Adipocyte (in vitro differentiated cells): ENCODE results near the gene CTDP1.
"Not testable (repeated sequence)": the region's sequence is repeated elsewhere in the genome, so short reads cannot be mapped to it uniquely, and the experiment has no call there.

Experiments
- DNase-seq: peaks from one replicate; pipeline ENCODE4 v3.0.0-alpha.2; 2015; ENCODE audit warnings: low read depth
- H3K27me3 ChIP-seq: replicated peaks from 2 replicates; pipeline ENCODE4 v1.7.0; 2013; ENCODE audit warnings: mild to moderate bottlenecking, low read length, moderate library complexity; ENCODE audit not compliant: control insufficient read depth, insufficient read depth
- H3K36me3 ChIP-seq: 2 replicates; pipeline ENCODE4 v1.7.0; 2013; ENCODE audit warnings: low read length, mild to moderate bottlenecking, moderate library complexity; ENCODE audit not compliant: control insufficient read depth, insufficient read depth, severe bottlenecking
- H3K4me1 ChIP-seq: 2 replicates; pipeline ENCODE4 v1.7.0; 2013; ENCODE audit warnings: mild to moderate bottlenecking, low read length, moderate library complexity; ENCODE audit not compliant: control insufficient read depth, insufficient read depth
- H3K4me3 ChIP-seq: 2 replicates; pipeline ENCODE4 v1.7.0; 2013; ENCODE audit warnings: mild to moderate bottlenecking, low read length, moderate library complexity
- H3K9ac ChIP-seq: 2 replicates; pipeline ENCODE4 v1.7.0; 2013; ENCODE audit warnings: mild to moderate bottlenecking, low read length, moderate library complexity
- H3K9me3 ChIP-seq: 2 replicates; pipeline ENCODE4 v1.7.0; 2013; ENCODE audit warnings: mild to moderate bottlenecking, low read length, moderate library complexity; ENCODE audit not compliant: control insufficient read depth

The CTDP1 gene

GRCh38 chr18:79739440-79739778 lies 59.8 kb downstream of the CTDP1 start:
- no peaks in the 10 kb centered on the region for H3K4me1 ChIP-seq
- H3K9me3 ChIP-seq, result peaks cover 25% of the 10 kb centered on the region
- no peak overlapping the region for H3K4me3 ChIP-seq
- H3K36me3 ChIP-seq, result peaks cover 78% of the 10 kb centered on the region
- DNase-seq, result no peak
- H3K27me3 ChIP-seq, result no peaks in the 10 kb centered on the region
- H3K9ac ChIP-seq, result no peak overlapping the region

- not testable (repeated sequence) for H3K4me1 ChIP-seq, H3K9ac ChIP-seq, H3K4me3 ChIP-seq, H3K27me3 ChIP-seq, DNase-seq
- H3K9me3 ChIP-seq, result peaks cover 18% of the 10 kb centered on the region
- H3K36me3 ChIP-seq, result peaks cover 74% of the 10 kb centered on the region
Measured at GRCh38 chr18:79740047-79740446, 60.4 kb downstream of the CTDP1 start.

- no peaks in the 10 kb centered on the region for H3K27me3 ChIP-seq
- no peak overlapping the region for H3K4me3 ChIP-seq
- peaks cover 11% of the 10 kb centered on the region for H3K9me3 ChIP-seq
- DNase-seq, result no peak
- no peak overlapping the region for H3K9ac ChIP-seq
- H3K4me1 ChIP-seq, result no peaks in the 10 kb centered on the region
- H3K36me3 ChIP-seq, result peaks cover 67% of the 10 kb centered on the region
Measured at GRCh38 chr18:79740521-79741361, 61.1 kb downstream of the CTDP1 start.

- Histone ChIP-seq H3K9ac (no peak overlapping the region), H3K4me1 (no peaks in the 10 kb centered on the region), H3K9me3 (peaks cover 5% of the 10 kb centered on the region), H3K36me3 (peaks cover 61% of the 10 kb centered on the region), H3K27me3 (no peaks in the 10 kb centered on the region), H3K4me3 (no peak overlapping the region)
- no peak for DNase-seq
Measured at GRCh38 chr18:79741362-79741700, 61.7 kb downstream of the CTDP1 start.

- Histone ChIP-seq H3K4me3 (no peak overlapping the region), H3K4me1 (no peaks in the 10 kb centered on the region), H3K9me3 (peaks cover 3% of the 10 kb centered on the region), H3K36me3 (peaks cover 58% of the 10 kb centered on the region), H3K27me3 (no peaks in the 10 kb centered on the region), H3K9ac (no peak overlapping the region)
- DNase-seq, result no peak
Measured at GRCh38 chr18:79742076-79742475, 62.5 kb downstream of the CTDP1 start.

GRCh38 chr18:79744625-79745024 lies 65.0 kb downstream of the CTDP1 start:
- no peaks in the 10 kb centered on the region for H3K27me3 ChIP-seq
- no peaks in the 10 kb centered on the region for H3K9me3 ChIP-seq
- DNase-seq, result no peak
- no peak overlapping the region for H3K9ac ChIP-seq
- no peaks in the 10 kb centered on the region for H3K4me1 ChIP-seq
- H3K36me3 ChIP-seq, result peaks cover 37% of the 10 kb centered on the region
- no peak overlapping the region for H3K4me3 ChIP-seq

- DNase-seq, result no peak
- Histone ChIP-seq H3K27me3 (no peaks in the 10 kb centered on the region), H3K9me3 (no peaks in the 10 kb centered on the region), H3K9ac (no peak overlapping the region), H3K4me1 (no peaks in the 10 kb centered on the region), H3K36me3 (peaks cover 23% of the 10 kb centered on the region), H3K4me3 (no peak overlapping the region)
Measured at GRCh38 chr18:79746730-79747129, 67.1 kb downstream of the CTDP1 start.

- peaks cover 19% of the 10 kb centered on the region for H3K36me3 ChIP-seq
- no peaks in the 10 kb centered on the region for H3K9me3 ChIP-seq
- no peak overlapping the region for H3K4me3 ChIP-seq
- DNase-seq, result no peak
- H3K4me1 ChIP-seq, result no peaks in the 10 kb centered on the region
- H3K9ac ChIP-seq, result no peak overlapping the region
- no peaks in the 10 kb centered on the region for H3K27me3 ChIP-seq
Measured at GRCh38 chr18:79747156-79747845, 67.7 kb downstream of the CTDP1 start.

GRCh38 chr18:79748321-79749180 lies 68.9 kb downstream of the CTDP1 start:
- Histone ChIP-seq H3K9me3 (no peaks in the 10 kb centered on the region), H3K9ac (no peak overlapping the region), H3K27me3 (no peaks in the 10 kb centered on the region), H3K4me3 (no peak overlapping the region), H3K4me1 (no peaks in the 10 kb centered on the region), H3K36me3 (peaks cover 18% of the 10 kb centered on the region)
- DNase-seq, result no peak

- no peak overlapping the region for H3K4me3 ChIP-seq
Measured at GRCh38 chr18:79749251-79750191, 69.9 kb downstream of the CTDP1 start.

More at GRCh38 chr18:79749251-79750191, 69.9 kb downstream of the CTDP1 start:
- Histone ChIP-seq H3K9me3 (no peaks in the 10 kb centered on the region), H3K27me3 (no peaks in the 10 kb centered on the region), H3K36me3 (peaks cover 20% of the 10 kb centered on the region), H3K9ac (no peak overlapping the region), H3K4me1 (no peaks in the 10 kb centered on the region)
- DNase-seq, result no peak
